Endodermal cell (in vitro differentiated cells): ENCODE measurements around the gene ZMYND12. TPM values are rescaled to one million over a fixed set of nuclear protein-coding genes. Genes with fewer than 3 reads are reported as not detected.
"Not testable (repeated sequence)": the region's sequence is repeated elsewhere in the genome, so short reads cannot be mapped to it uniquely, and the experiment has no call there.

Source experiments
- DNase-seq: peaks from one replicate; pipeline ENCODE4 v3.0.0-alpha.2; 2017
- H3K27ac ChIP-seq: 2 replicates; pipeline ENCODE4 v1.5.1; 2013; ENCODE audit warnings: mild to moderate bottlenecking, low read depth, low read length, moderate library complexity
- H3K27me3 ChIP-seq: 2 replicates; pipeline ENCODE4 v1.6.1; 2013; ENCODE audit warnings: mild to moderate bottlenecking, low read length, moderate library complexity; ENCODE audit not compliant: insufficient read depth, control insufficient read depth, poor library complexity, severe bottlenecking
- H3K36me3 ChIP-seq: 2 replicates; pipeline ENCODE4 v1.7.0; 2013; ENCODE audit warnings: mild to moderate bottlenecking, low read length, moderate library complexity; ENCODE audit not compliant: control insufficient read depth, insufficient read depth
- H3K4me1 ChIP-seq: one replicate; pipeline ENCODE4 v1.7.0; 2013; ENCODE audit warnings: low read length; ENCODE audit not compliant: control insufficient read depth, insufficient read depth
- H3K4me3 ChIP-seq: 2 replicates; pipeline ENCODE4 v1.5.1; 2013; ENCODE audit warnings: mild to moderate bottlenecking, low read length, moderate library complexity
- H3K9ac ChIP-seq: 2 replicates; pipeline ENCODE4 v1.6.1; 2013; ENCODE audit warnings: mild to moderate bottlenecking, low read length, moderate library complexity; ENCODE audit not compliant: poor library complexity, severe bottlenecking; ENCODE audit errors: extremely low read depth
- H3K9me3 ChIP-seq: 2 replicates; pipeline ENCODE4 v1.6.1; 2013; ENCODE audit warnings: mild to moderate bottlenecking, low read length, moderate library complexity; ENCODE audit not compliant: control insufficient read depth
- H3K27ac Mint-ChIP-seq: 2 replicates; pipeline ENCODE4 v1.8.0; 2020; ENCODE audit warnings: mixed read lengths
- H3K27me3 Mint-ChIP-seq: 2 replicates; pipeline ENCODE4 v1.8.0; 2021; ENCODE audit warnings: mild to moderate bottlenecking, mixed read lengths; ENCODE audit not compliant: insufficient read depth
- H3K36me3 Mint-ChIP-seq: 2 replicates; pipeline ENCODE4 v1.8.0; 2020; ENCODE audit warnings: low read depth, mixed read lengths
- H3K4me1 Mint-ChIP-seq: 2 replicates; pipeline ENCODE4 v1.8.0; 2020; ENCODE audit warnings: mixed read lengths
- H3K4me3 Mint-ChIP-seq: 2 replicates; pipeline ENCODE4 v1.8.0; 2020; ENCODE audit warnings: mild to moderate bottlenecking, moderate library complexity, mixed read lengths
- H3K9me3 Mint-ChIP-seq: 2 replicates; pipeline ENCODE4 v1.8.0; 2020; ENCODE audit warnings: mild to moderate bottlenecking, mixed read lengths
- WGBS, 2 experiments: methylation state at CpG; one replicate each; pipeline versions ENCODE4 v1.1.5 to v1.1.7; 2013; ENCODE audit warnings: missing lambda C conversion rate in 2 of 2, mixed read lengths in 1 of 2; ENCODE audit not compliant: insufficient coverage in 1 of 2, insufficient read length in 1 of 2; 5-methylcytosine and 5-hydroxymethylcytosine counted together
- total RNA-seq, 2 donors: library from RNA; stranded (reverse); fragmentation: NEBNext Ultra II Directional in 1 of 2; extraction: Animal tissue kit (Norgen Biotek cat#: 25700) in 1 of 2; gene quantifications; 2 replicates in 1 of 2; 3 replicates in 1 of 2; pipeline ENCODE4 v1.2.1, GENCODE V29; 2021
- TF ChIP-seq, protein P1 (sequence below): fragments of 200-600 bp; sonication (generic); conservative IDR thresholded peaks from 2 replicates; pipeline ENCODE4 v1.5.0; 2021; ENCODE audit warnings: antibody characterized with exemption, mild to moderate bottlenecking

The ZMYND12 gene
- total RNA-seq, 2 donors from 2014 or later = 0.44 to 1.1 TPM

DNA sequence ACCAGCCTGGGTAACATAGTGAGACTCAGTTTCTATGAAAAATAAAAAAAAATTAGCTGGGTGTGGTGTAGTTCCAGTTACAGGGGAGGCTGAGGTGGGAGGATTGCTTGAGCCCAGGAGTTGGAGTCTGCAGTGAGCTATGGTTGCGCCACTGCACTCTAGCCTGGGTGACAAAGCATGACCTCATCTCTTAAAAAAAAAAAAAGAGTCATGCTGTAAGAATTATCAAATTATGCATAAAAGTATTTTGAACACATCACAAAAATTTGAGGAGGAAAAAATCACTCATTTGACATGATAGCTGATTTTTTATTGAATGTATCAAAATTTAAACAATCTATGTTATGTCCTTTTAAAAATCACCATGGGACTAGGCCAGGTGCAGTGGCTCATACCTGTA, 25.1 kb upstream of the ZMYND12 start:
- H3K36me3 ChIP-seq = no peaks in the 10 kb centered on the region
- no peaks in the 10 kb centered on the region for H3K9me3 Mint-ChIP-seq
- H3K27me3 Mint-ChIP-seq = no peaks in the 10 kb centered on the region
- H3K27ac Mint-ChIP-seq = no peak overlapping the region
- H3K9ac ChIP-seq = no peak overlapping the region
- H3K4me3 ChIP-seq = no peak overlapping the region
- H3K9me3 ChIP-seq = no peaks in the 10 kb centered on the region
- H3K27me3 ChIP-seq = no peaks in the 10 kb centered on the region
- WGBS, 2 experiments = 100% methylated on average over 1 of the region's 1 CpG; no CpG with 5 or more reads in 1 of the 2 experiments
- H3K36me3 Mint-ChIP-seq = peaks cover 5% of the 10 kb centered on the region
- no peak overlapping the region for H3K27ac ChIP-seq
- H3K4me1 Mint-ChIP-seq = no peaks in the 10 kb centered on the region
- H3K4me3 Mint-ChIP-seq = no peak overlapping the region
- H3K4me1 ChIP-seq = no peaks in the 10 kb centered on the region
- no peak for DNase-seq
- TF ChIP-seq, protein P1, sequence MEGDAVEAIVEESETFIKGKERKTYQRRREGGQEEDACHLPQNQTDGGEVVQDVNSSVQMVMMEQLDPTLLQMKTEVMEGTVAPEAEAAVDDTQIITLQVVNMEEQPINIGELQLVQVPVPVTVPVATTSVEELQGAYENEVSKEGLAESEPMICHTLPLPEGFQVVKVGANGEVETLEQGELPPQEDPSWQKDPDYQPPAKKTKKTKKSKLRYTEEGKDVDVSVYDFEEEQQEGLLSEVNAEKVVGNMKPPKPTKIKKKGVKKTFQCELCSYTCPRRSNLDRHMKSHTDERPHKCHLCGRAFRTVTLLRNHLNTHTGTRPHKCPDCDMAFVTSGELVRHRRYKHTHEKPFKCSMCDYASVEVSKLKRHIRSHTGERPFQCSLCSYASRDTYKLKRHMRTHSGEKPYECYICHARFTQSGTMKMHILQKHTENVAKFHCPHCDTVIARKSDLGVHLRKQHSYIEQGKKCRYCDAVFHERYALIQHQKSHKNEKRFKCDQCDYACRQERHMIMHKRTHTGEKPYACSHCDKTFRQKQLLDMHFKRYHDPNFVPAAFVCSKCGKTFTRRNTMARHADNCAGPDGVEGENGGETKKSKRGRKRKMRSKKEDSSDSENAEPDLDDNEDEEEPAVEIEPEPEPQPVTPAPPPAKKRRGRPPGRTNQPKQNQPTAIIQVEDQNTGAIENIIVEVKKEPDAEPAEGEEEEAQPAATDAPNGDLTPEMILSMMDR = no peak

DNA sequence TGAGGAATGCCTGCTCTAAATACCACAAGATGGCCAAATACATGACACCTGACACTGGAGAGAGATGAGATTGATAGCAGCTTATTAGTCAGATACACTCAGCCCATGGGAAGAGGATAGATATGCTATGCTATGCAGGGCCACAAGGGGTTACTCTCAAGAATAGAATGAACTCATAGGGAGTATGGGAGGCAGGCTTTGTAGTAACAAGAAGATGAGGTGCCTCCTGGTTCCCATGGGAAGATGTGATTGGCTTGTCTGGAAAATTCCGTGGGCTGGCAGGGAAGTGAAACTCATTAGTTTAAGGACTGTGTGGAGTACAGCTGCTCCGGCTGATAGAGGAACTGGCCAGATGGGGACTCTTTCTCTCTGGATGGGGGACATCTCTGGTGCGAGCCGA, 23.8 kb upstream of the ZMYND12 start:
- peak; percentile 51 for DNase-seq
- Histone ChIP-seq H3K4me1 (no peaks in the 10 kb centered on the region), H3K4me3 (no peak overlapping the region), H3K27ac (no peak overlapping the region), H3K9ac (no peak overlapping the region), H3K9me3 (no peaks in the 10 kb centered on the region), H3K27me3 (no peaks in the 10 kb centered on the region), H3K36me3 (no peaks in the 10 kb centered on the region)
- Mint-ChIP-seq H3K4me1 (no peaks in the 10 kb centered on the region), H3K27me3 (no peaks in the 10 kb centered on the region), H3K36me3 (peaks cover 5% of the 10 kb centered on the region), H3K27ac (no peak overlapping the region), H3K4me3 (no peak overlapping the region), H3K9me3 (no peaks in the 10 kb centered on the region)
- 20 to 80% methylated on average over 1 to 4 of the region's 4 CpGs for WGBS, 2 experiments
- TF ChIP-seq, protein P1 = peak; percentile 66

DNA sequence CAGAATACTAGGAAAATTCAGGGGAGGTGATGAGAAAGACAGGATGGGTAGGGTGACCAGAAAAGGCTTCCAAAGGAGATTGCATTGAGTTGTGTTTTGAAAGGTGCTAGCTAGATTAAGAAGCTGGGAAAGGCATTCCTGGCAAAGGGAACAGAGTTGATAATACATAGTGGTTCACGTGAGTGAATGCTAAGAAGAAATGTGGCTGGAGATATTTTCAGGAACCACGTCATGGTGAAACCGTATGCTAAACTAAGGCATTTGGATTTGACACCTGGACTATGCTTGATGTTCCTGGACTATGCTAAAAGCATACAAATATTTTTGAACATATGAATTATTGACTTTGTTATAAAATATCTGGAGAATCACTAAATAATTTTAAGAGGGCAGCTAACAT, 22.0 kb upstream of the ZMYND12 start:
- no peak overlapping the region for H3K4me3 ChIP-seq
- no peaks in the 10 kb centered on the region for H3K9me3 Mint-ChIP-seq
- H3K27me3 ChIP-seq = no peaks in the 10 kb centered on the region
- no peaks in the 10 kb centered on the region for H3K9me3 ChIP-seq
- no peaks in the 10 kb centered on the region for H3K27me3 Mint-ChIP-seq
- H3K4me1 Mint-ChIP-seq = no peaks in the 10 kb centered on the region
- WGBS, 2 experiments = 86 to 93% methylated on average over 1 to 3 of the region's 3 CpGs
- no peak overlapping the region for H3K9ac ChIP-seq
- no peak overlapping the region for H3K4me3 Mint-ChIP-seq
- TF ChIP-seq, protein P1 = no peak
- no peaks in the 10 kb centered on the region for H3K36me3 ChIP-seq
- DNase-seq = no peak
- H3K36me3 Mint-ChIP-seq = peaks cover 2% of the 10 kb centered on the region
- no peak overlapping the region for H3K27ac Mint-ChIP-seq
- no peaks in the 10 kb centered on the region for H3K4me1 ChIP-seq
- H3K27ac ChIP-seq = no peak overlapping the region

DNA sequence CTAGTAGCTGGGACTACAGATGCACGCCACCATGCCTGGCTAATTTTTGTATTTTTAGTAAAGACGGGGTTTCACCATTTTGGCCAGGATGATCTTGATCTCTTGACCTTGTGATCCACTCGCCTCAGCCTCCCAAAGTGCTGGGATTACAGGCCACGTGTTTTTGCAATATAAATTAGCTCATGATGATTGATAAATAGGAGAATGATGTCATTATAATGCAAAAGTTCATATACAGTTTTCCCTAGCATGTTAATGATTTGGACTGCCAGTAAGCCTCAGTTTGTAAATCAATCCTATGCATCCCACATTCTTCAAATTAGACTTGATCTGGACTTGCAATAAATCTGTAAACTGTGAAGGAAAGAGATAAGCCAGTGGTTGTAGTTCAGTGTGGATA, 21.5 kb upstream of the ZMYND12 start:
- not testable (repeated sequence) for H3K27ac ChIP-seq, H3K4me3 ChIP-seq, H3K4me1 ChIP-seq, H3K4me3 Mint-ChIP-seq, H3K9me3 ChIP-seq, H3K9ac ChIP-seq, H3K9me3 Mint-ChIP-seq, H3K36me3 Mint-ChIP-seq, H3K27me3 Mint-ChIP-seq, H3K27ac Mint-ChIP-seq, H3K27me3 ChIP-seq, H3K36me3 ChIP-seq, H3K4me1 Mint-ChIP-seq, DNase-seq
- WGBS, 2 experiments = 79 to 92% methylated on average over 4 of the region's 4 CpGs
